ENCODE data around the gene DEFB110. TPM values are rescaled to one million over a fixed set of nuclear protein-coding genes. Genes with fewer than 3 reads are reported as not detected.

Gene DEFB110
- total RNA-seq, result not detected in 2 replicates

DNA sequence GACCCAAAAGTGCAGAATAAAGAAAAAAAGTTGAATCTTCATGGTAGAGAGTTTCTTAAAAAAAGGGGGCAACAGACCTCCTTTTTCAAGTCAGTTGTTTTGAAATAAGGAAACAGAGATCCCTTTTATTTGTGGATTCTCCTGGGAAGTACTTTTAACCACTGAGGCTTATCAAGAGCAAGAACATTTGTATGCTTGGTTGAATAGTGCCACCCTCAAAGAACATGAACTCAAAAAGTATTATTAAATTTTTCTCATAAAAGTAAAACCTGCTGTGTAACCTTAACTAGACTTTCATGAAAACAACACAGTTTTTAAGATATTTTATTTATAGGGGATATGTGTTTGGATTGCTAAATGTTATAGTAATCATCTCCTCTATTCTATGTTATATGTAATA is at the start of gene DEFB110:
DEFB110 (minus strand) TSS at position 101 of the 400 bp plus-strand sequence; CDS start at position 42, 59 bp downstream.

DNA sequence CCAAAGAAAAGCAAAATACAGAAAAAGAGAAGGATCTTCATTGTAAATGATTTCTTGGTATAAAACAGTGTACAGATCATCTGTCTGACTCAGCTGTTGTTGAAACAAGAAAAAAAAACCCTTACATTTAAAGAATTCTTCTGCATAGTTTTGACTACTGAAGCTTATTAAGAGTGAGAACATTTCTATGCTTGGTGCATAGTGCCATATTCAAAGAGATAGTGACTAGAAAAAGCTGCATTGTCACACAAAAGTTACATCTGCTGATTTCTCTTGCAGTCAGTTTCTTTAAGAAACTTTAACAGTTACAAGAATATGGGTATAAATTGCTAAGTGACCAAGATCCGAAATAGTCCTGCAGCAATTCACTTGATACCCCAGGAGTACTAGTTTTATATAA is 28.0 kb upstream of the DEFB110 start, which contains the start of gene DEFB112:
DEFB112 (minus strand) TSS at position 101 of the 400 bp plus-strand sequence; CDS start at position 41, 60 bp downstream.

DNA sequence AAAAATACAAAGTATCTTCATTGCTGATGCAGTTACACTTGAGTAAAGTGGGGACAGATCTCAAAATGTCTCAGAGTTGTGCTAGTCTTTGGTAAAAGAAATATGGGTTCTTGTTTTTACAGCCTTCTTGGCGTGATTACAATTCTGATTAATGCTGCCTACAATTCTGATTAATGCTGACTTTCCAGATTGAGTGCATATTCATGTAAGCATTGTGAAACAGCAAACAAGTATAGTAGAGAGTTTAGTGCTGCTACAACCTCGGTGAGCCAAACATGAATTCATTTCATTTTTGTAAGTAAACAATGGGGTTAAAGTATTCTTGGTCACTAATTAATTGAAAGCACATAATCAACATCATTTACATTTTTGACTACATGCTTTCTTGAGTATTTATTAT is 52.2 kb downstream of the DEFB110 start, which contains the start of gene DEFB113:
DEFB113 (minus strand) TSS at position 21 of the 400 bp plus-strand sequence; CDS start at position 21, 0 bp downstream.

Other genes with a start within 250 kb of the DEFB110 start
- gene PGK2, start 234.7 kb downstream of the DEFB110 start, total RNA-seq, result not detected in 2 replicates
- not detected in 2 replicates for gene CRISP1, start 155.5 kb downstream of the DEFB110 start, total RNA-seq
- not detected in 2 replicates for gene DEFB114, start 57.8 kb downstream of the DEFB110 start, total RNA-seq
- not detected in 2 replicates for gene DEFB113, start 52.4 kb downstream of the DEFB110 start, total RNA-seq
- not detected in 2 replicates for gene DEFB112, start 27.9 kb upstream of the DEFB110 start, total RNA-seq